KOPT-K1 (cell line): ENCODE measurements around the gene MOB1B.
"Not testable (repeated sequence)": the region's sequence is repeated elsewhere in the genome, so short reads cannot be mapped to it uniquely, and the experiment has no call there.

ENCODE experiments used
- H3K27ac ChIP-seq: fragments of 200-600 bp; sonication (generic); 2 replicates; pipeline ENCODE4 v1.5.1; 2016; ENCODE audit warnings: antibody characterized with exemption, mild to moderate bottlenecking, low read depth, low read length; ENCODE audit not compliant: poor library complexity, severe bottlenecking
- H3K36me3 ChIP-seq: fragments of 200-600 bp; sonication (generic); 2 replicates; pipeline ENCODE4 v1.5.1; 2017; ENCODE audit warnings: antibody characterized with exemption, mild to moderate bottlenecking, low read length, moderate library complexity; ENCODE audit not compliant: insufficient read depth
- H3K9me3 ChIP-seq: fragments of 200-600 bp; sonication (generic); 2 replicates; pipeline ENCODE4 v1.5.1; 2017; ENCODE audit warnings: antibody characterized with exemption, low read length, mild to moderate bottlenecking; ENCODE audit not compliant: insufficient read depth, poor library complexity, severe bottlenecking

MOB1B gene

DNA sequence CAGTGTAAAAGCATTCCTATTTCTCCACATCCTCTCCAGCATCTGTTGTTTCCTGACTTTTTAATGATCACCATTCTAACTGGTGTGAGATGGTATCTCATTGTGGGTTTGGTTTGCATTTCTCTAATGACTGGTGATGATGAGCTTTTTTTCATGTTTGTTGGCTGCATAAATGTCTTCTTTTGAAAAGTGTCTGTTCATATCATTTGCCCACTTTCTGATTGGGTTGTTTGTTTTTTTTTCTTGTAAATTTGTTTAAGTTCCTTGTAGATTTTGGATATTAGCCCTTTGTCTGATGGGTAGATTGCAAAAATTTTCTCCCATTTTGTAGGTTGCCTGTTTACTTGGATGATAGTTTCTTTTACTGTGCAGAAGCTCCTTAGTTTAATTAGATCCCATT, 97.5 kb downstream of the MOB1B start:
- peaks cover 19% of the 10 kb centered on the region for H3K9me3 ChIP-seq
- not testable (repeated sequence) for H3K27ac ChIP-seq
- peaks cover 65% of the 10 kb centered on the region for H3K36me3 ChIP-seq

DNA sequence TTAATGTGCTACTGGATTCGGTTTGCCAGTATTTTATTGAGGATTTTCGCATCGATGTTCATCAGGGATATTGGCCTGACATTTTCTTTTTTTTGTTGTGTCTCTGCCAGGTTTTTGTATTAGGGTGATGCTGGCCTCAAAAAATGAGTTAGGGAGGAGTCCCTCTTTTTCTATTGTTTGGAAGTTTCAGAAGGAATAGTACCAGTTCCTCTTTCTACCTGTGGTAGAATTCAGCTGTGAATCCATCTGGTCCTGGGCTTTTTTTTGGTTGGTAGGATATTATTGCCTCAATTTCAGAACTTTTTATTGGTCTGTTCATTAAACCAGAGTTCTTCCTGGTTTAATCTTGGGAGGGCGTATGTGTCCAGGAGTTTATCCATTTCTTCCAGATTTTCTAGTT, 99.2 kb downstream of the MOB1B start:
- not testable (repeated sequence) for H3K27ac ChIP-seq
- peaks cover 61% of the 10 kb centered on the region for H3K36me3 ChIP-seq

DNA sequence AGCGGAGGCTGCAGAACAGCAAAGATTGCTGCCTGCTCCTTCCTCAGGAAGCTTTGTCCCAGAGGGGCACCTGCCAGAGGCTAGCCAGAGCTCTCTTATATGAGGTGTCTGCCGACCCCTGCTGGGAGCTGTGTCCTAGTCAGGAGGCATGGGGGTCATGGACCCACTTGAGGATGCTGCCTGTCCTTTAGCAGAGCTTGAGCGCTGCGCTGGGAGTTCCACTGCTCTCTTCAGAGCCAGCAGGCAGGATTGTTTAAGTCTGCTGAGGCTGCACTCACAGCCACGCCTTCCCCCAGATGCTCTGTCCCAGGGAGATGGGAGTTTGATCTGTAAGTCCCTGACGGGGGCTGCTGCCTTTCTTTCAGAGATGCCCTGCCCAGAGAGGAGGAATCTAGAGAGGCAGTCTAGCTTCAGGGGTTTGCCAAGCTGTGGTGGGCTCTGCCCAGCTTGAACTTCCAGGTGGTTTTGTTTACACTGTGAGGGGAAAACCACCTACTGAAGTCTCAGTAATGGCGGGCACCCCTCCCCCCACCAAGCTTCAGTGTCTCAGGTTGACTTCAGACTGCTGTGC, 102.2 kb downstream of the MOB1B start:
- Histone ChIP-seq H3K36me3 (peaks cover 65% of the 10 kb centered on the region), H3K27ac (peak overlapping the region; percentile 66), H3K9me3 (peaks cover 8% of the 10 kb centered on the region)

More for the DNA sequence above, 99.2 kb downstream of the MOB1B start:
- H3K9me3 ChIP-seq = peaks cover 19% of the 10 kb centered on the region

DNA sequence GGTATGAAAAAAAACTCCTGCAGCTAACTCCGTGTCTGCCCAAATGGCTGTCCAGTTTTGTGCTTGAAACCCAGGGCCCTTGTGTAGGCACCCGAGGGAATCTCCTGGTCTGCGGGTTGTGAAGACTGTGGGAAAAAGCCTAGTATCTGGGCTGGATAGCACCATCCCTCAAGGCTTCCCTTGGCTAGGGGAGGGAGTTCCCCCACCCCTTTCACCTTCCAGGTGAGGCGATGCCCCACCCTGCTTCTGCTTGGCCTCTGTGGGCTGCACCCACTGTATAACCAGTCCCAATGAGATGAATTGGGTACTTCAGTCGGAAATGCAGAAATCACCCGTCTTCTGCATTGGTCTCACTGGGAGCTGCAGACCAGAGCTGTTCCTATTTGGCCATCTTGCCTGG, 102.9 kb downstream of the MOB1B start:
- H3K9me3 ChIP-seq = not testable (repeated sequence)
- Histone ChIP-seq H3K36me3 (peaks cover 58% of the 10 kb centered on the region), H3K27ac (peak overlapping the region; percentile 66)

DNA sequence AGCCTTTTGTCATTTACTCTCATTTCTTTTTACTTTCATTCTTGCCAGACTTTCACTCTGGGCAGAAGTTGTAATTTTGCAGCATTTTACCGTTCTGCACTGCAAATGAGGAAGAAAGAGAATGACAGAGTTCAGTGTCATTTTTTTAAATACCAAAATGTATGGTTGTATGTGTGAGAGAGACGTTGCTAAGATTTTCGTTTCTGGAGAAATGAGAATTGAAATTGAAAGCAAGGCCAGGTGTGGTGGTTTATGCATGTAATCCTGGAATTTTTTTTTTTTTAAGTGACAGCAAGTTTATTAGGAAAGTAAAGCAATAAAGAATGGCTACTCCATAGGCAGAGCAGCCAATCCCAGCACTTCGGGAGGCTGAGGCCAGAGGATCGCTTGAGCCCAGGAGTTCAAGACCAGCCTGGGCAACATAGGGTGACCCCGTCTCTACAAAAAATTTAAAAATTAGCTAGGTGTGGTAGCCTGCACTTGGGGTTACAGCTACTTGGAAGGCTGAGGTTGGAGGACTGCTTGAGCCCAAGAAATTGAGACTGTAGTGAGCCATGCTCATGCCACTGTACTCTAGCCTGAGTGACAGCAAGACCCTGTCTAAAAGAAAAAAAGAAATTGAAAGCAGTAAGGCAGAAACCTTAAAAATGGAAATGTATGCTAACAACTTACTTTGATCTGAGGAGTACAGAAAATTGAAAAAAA, 104.2 kb downstream of the MOB1B start:
- Histone ChIP-seq H3K27ac (peak overlapping the region; percentile 66), H3K36me3 (peaks cover 55% of the 10 kb centered on the region)

DNA sequence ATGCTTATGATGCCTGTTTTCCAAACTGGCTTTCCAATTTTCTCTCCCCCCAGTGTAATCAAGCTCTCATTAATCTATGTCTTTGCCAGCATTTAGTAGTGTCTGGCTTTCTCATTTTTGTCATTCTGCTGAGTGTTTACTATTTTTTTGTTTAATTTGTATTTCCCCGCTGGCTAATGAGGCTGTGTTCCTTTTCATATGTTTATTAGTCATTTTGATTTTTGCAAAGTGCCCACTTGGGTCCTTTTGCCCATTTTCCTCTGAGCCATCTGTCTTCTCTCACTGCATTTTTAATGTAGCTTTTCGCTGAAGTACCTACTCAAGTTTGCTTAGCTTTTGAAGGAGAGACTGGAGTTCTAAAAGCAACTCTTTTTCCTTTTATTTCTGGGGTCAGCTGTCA, 106.0 kb downstream of the MOB1B start:
- Histone ChIP-seq H3K27ac (no peak overlapping the region), H3K36me3 (peaks cover 54% of the 10 kb centered on the region), H3K9me3 (peaks cover 12% of the 10 kb centered on the region)

More for the DNA sequence above, 104.2 kb downstream of the MOB1B start:
- peaks cover 3% of the 10 kb centered on the region for H3K9me3 ChIP-seq

DNA sequence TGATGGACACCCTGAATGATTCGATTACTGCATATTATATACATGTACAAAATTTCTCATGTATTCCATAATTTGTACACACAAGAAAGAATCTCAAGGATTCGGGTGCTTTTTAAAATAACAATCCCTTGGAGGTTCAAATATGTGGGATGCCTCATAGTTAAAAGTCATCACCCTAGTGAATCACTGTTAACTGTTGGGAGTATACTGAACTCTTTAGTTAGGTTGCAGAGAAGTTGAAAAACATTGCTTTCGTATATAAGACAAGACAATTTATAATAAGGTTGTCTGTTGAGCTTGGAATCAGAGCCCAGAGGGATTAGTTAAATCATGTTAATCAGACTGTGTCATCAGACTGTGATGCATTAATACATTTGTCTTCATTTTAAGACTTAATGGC, 106.9 kb downstream of the MOB1B start:
- peaks cover 54% of the 10 kb centered on the region for H3K36me3 ChIP-seq
- H3K27ac ChIP-seq = no peak overlapping the region

DNA sequence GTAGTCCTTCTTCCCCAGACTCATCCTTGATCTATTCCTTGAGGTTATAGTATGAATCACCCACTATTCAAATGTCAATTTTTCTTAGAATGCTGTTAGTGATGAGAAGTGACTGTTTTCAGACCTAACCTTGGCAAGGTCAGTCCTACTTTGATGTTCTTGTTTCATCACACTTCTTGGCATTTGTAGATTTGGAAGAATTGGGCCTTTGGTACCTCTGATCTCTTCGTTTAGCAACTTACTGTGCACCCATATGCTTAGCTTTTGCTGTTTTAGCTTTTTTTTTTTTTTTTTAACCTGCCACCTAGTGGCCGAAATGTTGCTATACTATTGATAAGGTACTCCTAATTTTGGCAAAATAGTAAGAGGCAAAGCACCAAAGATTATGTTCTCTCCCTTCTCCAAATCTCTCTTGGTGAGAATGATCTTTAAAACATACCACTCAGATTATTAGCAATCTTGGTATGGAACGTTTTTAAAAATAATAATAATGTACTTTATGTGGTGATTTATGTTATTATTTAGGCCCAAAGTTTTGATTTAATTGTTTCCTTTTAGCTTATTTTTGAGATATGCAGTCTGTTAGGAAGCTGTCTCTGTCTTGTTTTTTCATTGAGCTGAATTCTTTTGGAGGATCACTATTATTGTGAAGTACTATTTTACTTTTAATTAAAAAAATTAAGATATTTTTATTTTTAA, 107.9 kb downstream of the MOB1B start:
- Histone ChIP-seq H3K9me3 (peaks cover 24% of the 10 kb centered on the region), H3K27ac (no peak overlapping the region), H3K36me3 (peaks cover 54% of the 10 kb centered on the region)

More for the DNA sequence above, 106.9 kb downstream of the MOB1B start:
- H3K9me3 ChIP-seq = peaks cover 21% of the 10 kb centered on the region

DNA sequence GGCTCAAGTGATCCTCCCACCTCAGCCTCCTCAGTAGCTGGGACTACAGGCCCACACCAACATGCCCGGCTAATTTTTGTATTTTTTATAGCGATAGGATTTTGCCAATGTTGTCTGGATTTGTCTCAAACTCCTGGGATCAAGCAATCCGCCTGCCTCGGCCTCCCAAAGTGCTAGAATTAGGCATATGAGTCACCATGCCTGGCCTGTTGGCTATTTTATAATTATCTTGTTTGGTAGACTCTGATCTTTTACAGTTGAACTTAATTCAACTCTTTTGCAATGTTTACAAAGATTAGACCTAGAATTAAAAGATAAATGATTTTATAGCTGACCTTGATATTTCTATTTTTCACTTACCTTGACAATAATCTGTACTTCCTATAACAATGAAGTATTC, 109.3 kb downstream of the MOB1B start:
- H3K9me3 ChIP-seq = peaks cover 24% of the 10 kb centered on the region
- H3K36me3 ChIP-seq = peaks cover 52% of the 10 kb centered on the region

DNA sequence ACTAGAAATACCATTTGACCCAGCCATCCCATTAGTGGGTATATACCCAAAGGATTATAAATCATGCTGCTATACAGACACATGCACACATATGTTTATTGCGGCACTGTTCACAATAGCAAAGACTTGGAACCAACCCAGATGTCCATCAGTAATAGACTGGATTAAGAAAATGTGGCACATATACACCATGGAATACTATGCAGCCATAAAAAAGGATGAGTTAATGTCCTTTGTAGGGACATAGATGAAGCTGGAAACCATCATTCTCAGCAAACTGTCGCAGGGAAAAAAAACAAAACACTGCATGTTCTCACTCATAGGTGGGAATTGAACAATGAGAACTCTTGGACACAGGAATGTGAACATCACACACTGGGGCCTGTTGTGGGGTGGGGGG, 115.2 kb downstream of the MOB1B start:
- not testable (repeated sequence) for H3K27ac ChIP-seq
- H3K9me3 ChIP-seq = peaks cover 18% of the 10 kb centered on the region
- peaks cover 37% of the 10 kb centered on the region for H3K36me3 ChIP-seq

More for the DNA sequence above, 109.3 kb downstream of the MOB1B start:
- H3K27ac ChIP-seq = no peak overlapping the region

DNA sequence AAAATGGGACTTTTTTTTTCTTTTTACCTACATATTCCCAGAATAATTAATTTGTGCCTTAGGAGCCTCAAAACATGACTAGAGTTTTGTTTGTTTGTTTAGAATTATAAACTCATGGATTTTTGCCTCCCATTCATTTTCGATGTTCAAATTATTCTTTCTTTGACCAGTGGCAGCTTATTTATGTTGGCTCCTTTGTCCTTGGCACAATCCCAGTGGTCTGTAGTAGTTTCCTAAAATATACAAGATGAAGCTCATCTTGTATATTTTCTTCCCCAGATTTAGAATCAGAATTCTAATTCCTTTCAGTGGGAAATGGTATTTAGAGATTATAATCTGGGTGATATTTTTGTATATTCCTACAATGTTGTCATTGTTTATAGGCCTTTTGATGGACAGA, 118.4 kb downstream of the MOB1B start:
- H3K27ac ChIP-seq = no peak overlapping the region
- peaks cover 63% of the 10 kb centered on the region for H3K36me3 ChIP-seq
- no peaks in the 10 kb centered on the region for H3K9me3 ChIP-seq

DNA sequence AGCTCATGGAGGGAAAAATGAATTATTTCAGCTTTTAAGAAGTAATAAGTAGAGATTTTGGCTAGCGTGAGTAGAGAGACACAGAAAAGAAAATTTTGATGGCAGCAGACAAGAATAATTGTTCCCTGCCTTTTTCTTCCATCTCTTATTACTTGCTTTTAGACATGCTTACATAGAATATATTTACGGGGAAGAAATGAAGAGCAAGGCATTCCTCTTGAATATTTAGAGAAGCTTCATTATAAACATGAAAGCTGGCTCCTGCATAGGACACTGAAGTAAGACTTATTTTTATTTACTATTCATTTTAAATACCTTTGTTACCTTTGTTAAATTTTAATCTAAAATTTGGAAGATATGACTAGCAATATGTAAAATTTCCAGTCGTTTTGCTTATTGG, 123.5 kb downstream of the MOB1B start:
- H3K36me3 ChIP-seq = peaks cover 96% of the 10 kb centered on the region
- no peak overlapping the region for H3K27ac ChIP-seq
- no peaks in the 10 kb centered on the region for H3K9me3 ChIP-seq

DNA sequence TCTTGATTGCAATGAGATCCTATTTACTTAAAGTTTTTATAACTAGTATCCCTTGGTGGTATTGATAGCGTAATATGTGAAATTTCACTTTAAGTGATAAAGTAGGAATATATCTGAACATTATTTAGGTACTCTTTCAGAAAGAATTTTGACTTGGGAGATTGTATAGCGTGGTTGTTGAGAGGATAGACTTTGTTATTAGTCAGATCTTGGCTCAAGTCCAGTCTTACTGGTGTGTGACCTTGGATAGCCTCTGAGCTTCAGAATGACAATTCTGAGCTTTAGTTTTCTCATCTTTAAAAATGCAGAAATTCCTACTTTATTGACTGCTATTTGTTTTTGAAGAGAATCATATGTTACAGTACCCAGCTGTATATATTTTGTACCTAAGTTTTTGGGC, 123.9 kb downstream of the MOB1B start:
- Histone ChIP-seq H3K27ac (no peak overlapping the region), H3K9me3 (no peaks in the 10 kb centered on the region), H3K36me3 (peaks cover 98% of the 10 kb centered on the region)

DNA sequence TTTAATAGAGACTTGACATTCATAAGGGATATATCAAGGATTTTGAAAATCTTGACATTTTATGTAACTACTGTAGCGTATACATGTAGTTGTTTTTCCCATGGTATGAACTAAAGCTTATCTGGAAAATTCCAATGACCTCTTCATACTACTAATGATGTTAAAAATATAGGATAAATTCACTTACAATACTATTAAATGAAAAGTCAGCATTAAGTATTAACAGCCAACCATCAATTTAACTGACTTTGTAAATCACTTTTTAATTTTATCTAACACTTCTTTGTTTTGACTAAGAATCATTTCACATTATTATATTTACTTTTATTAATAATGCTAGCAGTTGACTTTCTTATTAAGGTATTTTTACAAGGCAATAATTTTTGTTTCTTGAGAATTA, 125.4 kb downstream of the MOB1B start:
- Histone ChIP-seq H3K9me3 (no peaks in the 10 kb centered on the region), H3K27ac (no peak overlapping the region), H3K36me3 (peaks cover 98% of the 10 kb centered on the region)

DNA sequence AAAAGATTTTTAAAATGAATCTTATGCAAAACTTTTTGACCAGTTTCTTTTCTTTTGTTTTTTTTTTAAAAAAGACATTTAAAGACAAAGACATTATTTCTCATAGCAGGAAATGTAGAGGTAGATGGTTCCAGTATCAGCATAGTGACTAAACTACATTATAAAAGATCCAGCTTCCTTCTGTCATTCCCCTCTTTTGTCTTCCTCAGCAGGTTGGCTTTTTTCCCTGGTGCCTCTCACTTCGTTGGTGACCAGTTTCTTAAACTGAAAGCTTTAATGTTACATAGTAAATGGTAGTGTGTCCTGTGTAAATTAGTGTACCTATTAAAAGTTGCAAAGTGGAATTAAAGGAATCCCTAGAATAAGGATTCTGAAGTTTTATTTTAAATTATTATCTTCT, 127.3 kb downstream of the MOB1B start:
- H3K27ac ChIP-seq = no peak overlapping the region
- peaks cover 98% of the 10 kb centered on the region for H3K36me3 ChIP-seq
- H3K9me3 ChIP-seq = no peaks in the 10 kb centered on the region
